Thyroid gland (tissue), 4 donors: ENCODE data around the gene FAM181A.

Experiments
- POLR2A ChIP-seq, 2 donors: fragments of 450-650 bp; IDR thresholded peaks; one replicate each; pipeline ENCODE4 v1.6.1; 2017; ENCODE audit warnings: antibody characterized with exemption in 2 of 2, mild to moderate bottlenecking in 2 of 2, moderate library complexity in 1 of 2
- TF ChIP-seq, protein P1 (sequence below), 6 experiments: fragments of 200-600 bp in 3 of 6; fragments of 450-650 bp in 3 of 6; sonication (generic) in 3 of 6; IDR thresholded peaks; one replicate each; pipeline ENCODE4 v1.5.1; 2016 to 2019; ENCODE audit warnings: antibody characterized with exemption in 6 of 6, mild to moderate bottlenecking in 2 of 6, inconsistent platforms in 1 of 6, moderate library complexity in 1 of 6

- TF ChIP-seq, protein P1, sequence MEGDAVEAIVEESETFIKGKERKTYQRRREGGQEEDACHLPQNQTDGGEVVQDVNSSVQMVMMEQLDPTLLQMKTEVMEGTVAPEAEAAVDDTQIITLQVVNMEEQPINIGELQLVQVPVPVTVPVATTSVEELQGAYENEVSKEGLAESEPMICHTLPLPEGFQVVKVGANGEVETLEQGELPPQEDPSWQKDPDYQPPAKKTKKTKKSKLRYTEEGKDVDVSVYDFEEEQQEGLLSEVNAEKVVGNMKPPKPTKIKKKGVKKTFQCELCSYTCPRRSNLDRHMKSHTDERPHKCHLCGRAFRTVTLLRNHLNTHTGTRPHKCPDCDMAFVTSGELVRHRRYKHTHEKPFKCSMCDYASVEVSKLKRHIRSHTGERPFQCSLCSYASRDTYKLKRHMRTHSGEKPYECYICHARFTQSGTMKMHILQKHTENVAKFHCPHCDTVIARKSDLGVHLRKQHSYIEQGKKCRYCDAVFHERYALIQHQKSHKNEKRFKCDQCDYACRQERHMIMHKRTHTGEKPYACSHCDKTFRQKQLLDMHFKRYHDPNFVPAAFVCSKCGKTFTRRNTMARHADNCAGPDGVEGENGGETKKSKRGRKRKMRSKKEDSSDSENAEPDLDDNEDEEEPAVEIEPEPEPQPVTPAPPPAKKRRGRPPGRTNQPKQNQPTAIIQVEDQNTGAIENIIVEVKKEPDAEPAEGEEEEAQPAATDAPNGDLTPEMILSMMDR (IDR thresholded peaks at IDR 0.05) = no peak
- no peak for TF ChIP-seq POLR2A (IDR thresholded peaks at IDR 0.05)
Measured at GRCh38 chr14:93961620-93962019, 34.5 kb downstream of the FAM181A start.
